Caco-2 (cell line): ENCODE results near the gene ANGPTL2. TPM values are rescaled to one million over a fixed set of nuclear protein-coding genes. Genes with fewer than 3 reads are reported as not detected.

Experiments used
- BruUV-seq: library from RNA; stranded (reverse); fragments of 400-500 nt; replicated peaks from 2 replicates; lab custom pipeline; 2021; lab: Mats Ljungman, UMichigan
- CTCF ChIA-PET: fragments of 300-600 bp; sonication (Branson Sonifier 250); formaldehyde crosslinking; loops from one replicate; lab custom pipeline; 2022; ENCODE audit warnings: antibody characterized with exemption; lab: Charles Lee
- POLR2A ChIA-PET: fragments of 300-600 bp; sonication (Branson Sonifier 250); formaldehyde crosslinking; loops from one replicate; lab custom pipeline; 2022; ENCODE audit warnings: antibody characterized with exemption; lab: Charles Lee
- DNase-seq, 2 experiments: peaks; one replicate each; pipeline versions ENCODE4 v3.0.0 to v3.0.0-alpha.2; 2020 to 2022
- H3K27me3 ChIP-seq: replicated peaks from 2 replicates; pipeline ENCODE4 v1.6.0; 2011; ENCODE audit warnings: low read length; ENCODE audit not compliant: control insufficient read depth, insufficient read depth
- H3K36me3 ChIP-seq: 2 replicates; pipeline ENCODE4 v1.5.1; 2011; ENCODE audit warnings: low read length; ENCODE audit not compliant: control insufficient read depth, insufficient read depth
- H3K4me1 ChIP-seq: fragments of 250-450 bp; sonication (Bioruptor Pico); 2 replicates; pipeline ENCODE4 v1.5.1; 2020; ENCODE audit warnings: mild to moderate bottlenecking
- H3K4me3 ChIP-seq: 2 replicates; pipeline ENCODE4 v1.5.1; 2011; ENCODE audit warnings: low read depth, mild to moderate bottlenecking, control low read depth, low read length
- H3K9me3 ChIP-seq: fragments of 250-450 bp; sonication (Bioruptor Pico); 2 replicates; pipeline ENCODE4 v1.5.1; 2020; ENCODE audit warnings: mild to moderate bottlenecking, moderate library complexity
- H3K27ac Mint-ChIP-seq: one replicate; pipeline ENCODE4 v1.8.0; 2022; ENCODE audit warnings: mixed read lengths; ENCODE audit not compliant: unreplicated experiment
- H3K27me3 Mint-ChIP-seq: one replicate; pipeline ENCODE4 v1.8.0; 2022; ENCODE audit warnings: mixed read lengths; ENCODE audit not compliant: insufficient read depth, unreplicated experiment
- H3K36me3 Mint-ChIP-seq: one replicate; pipeline ENCODE4 v1.8.0; 2022; ENCODE audit warnings: mild to moderate bottlenecking, mixed read lengths; ENCODE audit not compliant: insufficient read depth, unreplicated experiment
- H3K4me1 Mint-ChIP-seq: one replicate; pipeline ENCODE4 v1.8.0; 2022; ENCODE audit warnings: low read depth, mixed read lengths; ENCODE audit not compliant: unreplicated experiment
- H3K4me3 Mint-ChIP-seq: one replicate; pipeline ENCODE4 v1.8.0; 2022; ENCODE audit warnings: mild to moderate bottlenecking, moderate library complexity, mixed read lengths; ENCODE audit not compliant: unreplicated experiment
- H3K9me3 Mint-ChIP-seq: one replicate; pipeline ENCODE4 v1.8.0; 2022; ENCODE audit warnings: mixed read lengths; ENCODE audit not compliant: unreplicated experiment
- CTCF ChIP-seq, 2 experiments: fragments of 200-600 bp in 1 of 2; IDR thresholded peaks; 1 replicate in 1 of 2; 2 replicates in 1 of 2; pipeline versions ENCODE4 v1.5.1 to v1.8.0; 2011 to 2022; ENCODE audit warnings: antibody characterized with exemption in 1 of 2, control low read depth in 1 of 2, inconsistent platforms in 1 of 2, low read depth in 1 of 2, low read length in 1 of 2, mild to moderate bottlenecking in 1 of 2, moderate library complexity in 1 of 2; ENCODE audit not compliant: insufficient read depth in 1 of 2, severe bottlenecking in 1 of 2, unreplicated experiment in 1 of 2
- intact Hi-C: fragments of 100-400 bp; cut with micrococcal nuclease; formaldehyde crosslinking; loops from one replicate; pipeline ENCODE4 v1.10.0; 2022; ENCODE audit not compliant: unreplicated experiment
- total RNA-seq: library from RNA; stranded (reverse); gene quantifications from 2 replicates; pipeline ENCODE4 v1.2.3, GENCODE V29; 2022

The ANGPTL2 gene
- total RNA-seq, 1 experiment from 2014 or later: not detected

- Mint-ChIP-seq H3K9me3 (no peaks in the 10 kb centered on the region), H3K36me3 (peaks cover 5% of the 10 kb centered on the region), H3K27ac (peak overlapping the region; percentile 35), H3K27me3 (no peaks in the 10 kb centered on the region), H3K4me3 (no peak overlapping the region), H3K4me1 (peaks cover 29% of the 10 kb centered on the region)
- Histone ChIP-seq H3K4me3 (no peak overlapping the region), H3K36me3 (no peaks in the 10 kb centered on the region; the same call in 1 of the 2 replicates), H3K4me1 (peaks cover 39% of the 10 kb centered on the region), H3K9me3 (no peaks in the 10 kb centered on the region), H3K27me3 (no peaks in the 10 kb centered on the region)
- DNase-seq: no peak
- intact Hi-C loops: loop anchor here (5.0 kb wide), 1 partner anchor 50 kb away; no protein-coding TSS in a partner anchor
- BruUV-seq: no TSS peak
- CTCF ChIA-PET: no interaction called here
- POLR2A ChIA-PET: no interaction called here
- TF ChIP-seq CTCF (IDR thresholded peaks at IDR 0.05; ENCODE audit: insufficient read depth in 1 of 2, low read depth in 1 of 2, low read length in 1 of 2, severe bottlenecking in 1 of 2, unreplicated experiment in 1 of 2): no peak
Observed at GRCh38 chr9:127126971-127127370, 4.5 kb upstream of the ANGPTL2 start.

- Histone ChIP-seq H3K4me3 (no peak overlapping the region), H3K27me3 (no peaks in the 10 kb centered on the region), H3K36me3 (no peaks in the 10 kb centered on the region; the same call in 1 of the 2 replicates), H3K4me1 (peaks cover 24% of the 10 kb centered on the region), H3K9me3 (no peaks in the 10 kb centered on the region)
- no peak for DNase-seq
- no peak for TF ChIP-seq CTCF (IDR thresholded peaks at IDR 0.05; ENCODE audit: insufficient read depth in 1 of 2, low read depth in 1 of 2, low read length in 1 of 2, severe bottlenecking in 1 of 2, unreplicated experiment in 1 of 2)
- Mint-ChIP-seq H3K9me3 (no peaks in the 10 kb centered on the region), H3K27ac (no peak overlapping the region), H3K27me3 (no peaks in the 10 kb centered on the region), H3K4me1 (peaks cover 21% of the 10 kb centered on the region), H3K4me3 (no peak overlapping the region), H3K36me3 (peaks cover 9% of the 10 kb centered on the region)
- intact Hi-C loops: loop anchor here (5.0 kb wide), 2 partner anchors 47 to 422 kb away; no protein-coding TSS in a partner anchor
- ChIA-PET CTCF (no interaction called here), POLR2A (no interaction called here)
- no TSS peak for BruUV-seq
Observed at GRCh38 chr9:127124792-127125191, 2.4 kb upstream of the ANGPTL2 start.

GRCh38 chr9:127124111-127124531 lies 1.7 kb upstream of the ANGPTL2 start:
- H3K9me3 Mint-ChIP-seq: no peaks in the 10 kb centered on the region

More at GRCh38 chr9:127124111-127124531, 1.7 kb upstream of the ANGPTL2 start:
- Mint-ChIP-seq H3K27me3 (no peaks in the 10 kb centered on the region), H3K4me3 (no peak overlapping the region), H3K27ac (no peak overlapping the region), H3K4me1 (peaks cover 16% of the 10 kb centered on the region), H3K36me3 (peaks cover 12% of the 10 kb centered on the region)
- BruUV-seq: no TSS peak
- ChIA-PET CTCF (no interaction called here), POLR2A (no interaction called here)
- TF ChIP-seq CTCF (IDR thresholded peaks at IDR 0.05; ENCODE audit: insufficient read depth in 1 of 2, low read depth in 1 of 2, low read length in 1 of 2, severe bottlenecking in 1 of 2, unreplicated experiment in 1 of 2): no peak
- H3K9me3 ChIP-seq: no peaks in the 10 kb centered on the region
- no peaks in the 10 kb centered on the region; the same call in 1 of the 2 replicates for H3K36me3 ChIP-seq
- intact Hi-C loops: loop anchor here (5.0 kb wide), 1 partner anchor 422 kb away; no protein-coding TSS in a partner anchor
- DNase-seq: no peak
- H3K27me3 ChIP-seq: no peaks in the 10 kb centered on the region
- H3K4me3 ChIP-seq: no peak overlapping the region
- H3K4me1 ChIP-seq: peaks cover 17% of the 10 kb centered on the region
